K562 (cell line): Measurements from ENCODE around the gene LHPP. TPM values are rescaled to one million over a fixed set of nuclear protein-coding genes. Genes with fewer than 3 reads are reported as not detected.

Experiments used
- ATAC-seq: fragments of 200-7000 bp; cut with Tn5 transposase; 3 replicates; pipeline ENCODE4 v1.9.1; 2020; ENCODE audit warnings: moderate library complexity
- BruUV-seq: library from RNA; stranded (reverse); fragments of 400-500 nt; replicated peaks from 2 replicates; lab custom pipeline; 2021; lab: Mats Ljungman, UMichigan
- CTCF ChIA-PET: fragments of 300-600 bp; formaldehyde crosslinking; extraction: SDS; loops from one replicate; lab custom pipeline; 2021; ENCODE audit warnings: low intra/inter-chr PET ratio; lab: Yijun Ruan, JAX
- POLR2A ChIA-PET: fragments of 300-600, 350-650 bp; sonication (Branson Sonifier 250); formaldehyde crosslinking; extraction: SDS; loops from one replicate; lab custom pipeline; 2021; ENCODE audit warnings: antibody characterized with exemption, inconsistent platforms; lab: Yijun Ruan, JAX
- DNase-seq, 4 experiments: peaks; one replicate each; pipeline versions ENCODE4 v3.0.0 to v3.0.0-alpha.2; 2011 to 2018; ENCODE audit warnings: low spot score in 3 of 4, mixed read lengths in 3 of 4; ENCODE audit errors: extremely low read depth in 1 of 4
- FAIRE-seq: peaks from 2 replicates; lab custom pipeline; 2011; peaks lifted over from hg19 to GRCh38; lab: Jason Lieb, UNC
- H2AFZ ChIP-seq: 2 replicates; pipeline ENCODE4 v1.6.0; 2011; ENCODE audit warnings: low read depth, low read length, control low read depth, inconsistent platforms
- H3K27ac ChIP-seq: fragments of 200-600 bp; 3 replicates; pipeline ENCODE4 v1.8.0; 2011; ENCODE audit warnings: low read depth, mild to moderate bottlenecking, control low read depth, inconsistent platforms, low read length, moderate library complexity, mixed read lengths; ENCODE audit errors: extremely low read depth
- H3K27me3 ChIP-seq, 2 experiments: fragments of 300-600 bp in 1 of 2; 2 replicates in 1 of 2; 3 replicates in 1 of 2; pipeline versions ENCODE4 v1.6.0 to v1.8.0; 2011; ENCODE audit warnings: inconsistent platforms in 2 of 2, low read length in 2 of 2, mild to moderate bottlenecking in 1 of 2, mixed read lengths in 1 of 2, moderate library complexity in 1 of 2; ENCODE audit not compliant: control insufficient read depth in 2 of 2, insufficient read depth in 2 of 2
- H3K36me3 ChIP-seq: fragments of 300-600 bp; 3 replicates; pipeline ENCODE4 v1.8.0; 2011; ENCODE audit warnings: mild to moderate bottlenecking, low read length, inconsistent platforms; ENCODE audit not compliant: control insufficient read depth, insufficient read depth
- H3K4me1 ChIP-seq, 2 experiments: fragments of 200-600 bp in 1 of 2; replicated peaks in 1 of 2; 2 replicates in 1 of 2; 3 replicates in 1 of 2; pipeline versions ENCODE4 v1.5.1 to v1.8.0; 2011; ENCODE audit warnings: inconsistent platforms in 2 of 2, low read length in 2 of 2, mild to moderate bottlenecking in 1 of 2, mixed read lengths in 1 of 2, moderate library complexity in 1 of 2; ENCODE audit not compliant: control insufficient read depth in 2 of 2, insufficient read depth in 2 of 2
- H3K4me2 ChIP-seq: 2 replicates; pipeline ENCODE4 v1.6.1; 2011; ENCODE audit warnings: low read length, control low read depth, inconsistent platforms, mixed read lengths; ENCODE audit not compliant: insufficient read depth
- H3K4me3 ChIP-seq: fragments of 200-600 bp; sonication (generic), shearing (Covaris generic); 2 replicates; pipeline ENCODE4 v1.5.1; 2016; ENCODE audit warnings: control low read depth, inconsistent platforms
- H3K79me2 ChIP-seq: fragments of 200-600 bp; 3 replicates; pipeline ENCODE4 v1.8.0; 2011; ENCODE audit warnings: low read length, inconsistent platforms; ENCODE audit not compliant: control insufficient read depth, insufficient read depth
- H3K9ac ChIP-seq, 2 experiments: 2 replicates each; pipeline versions ENCODE4 v1.6.0 to v1.6.1; 2011; ENCODE audit warnings: low read depth in 2 of 2, low read length in 2 of 2, control low read depth in 1 of 2, inconsistent platforms in 1 of 2, mild to moderate bottlenecking in 1 of 2, mixed read lengths in 1 of 2; ENCODE audit not compliant: insufficient read depth in 1 of 2
- H3K9me1 ChIP-seq: one replicate; pipeline ENCODE4 v1.6.0; 2011; ENCODE audit warnings: inconsistent platforms, mild to moderate bottlenecking, low read length, moderate library complexity; ENCODE audit not compliant: control insufficient read depth, insufficient read depth
- H3K9me3 ChIP-seq: replicated peaks from 2 replicates; pipeline ENCODE4 v1.5.1; 2011; ENCODE audit warnings: low read depth, low read length, inconsistent platforms; ENCODE audit not compliant: control insufficient read depth, insufficient read depth
- H4K20me1 ChIP-seq: replicated peaks from 2 replicates; pipeline ENCODE4 v1.6.1; 2011; ENCODE audit warnings: low read length, inconsistent platforms, mixed read lengths; ENCODE audit not compliant: control insufficient read depth, insufficient read depth
- E2F3 ChIP-seq: fragments of 250-450 bp; sonication (Bioruptor Pico); IDR thresholded peaks from 2 replicates; pipeline ENCODE4 v1.4.0; 2020; ENCODE audit warnings: mild to moderate bottlenecking
- FOXP1 ChIP-seq: sonication (generic); formaldehyde crosslinking; IDR thresholded peaks from 2 replicates; pipeline ENCODE4 v1.8.0; 2022; ENCODE audit warnings: mild to moderate bottlenecking, missing genetic modification reagents
- TEAD4 ChIP-seq, 2 experiments: sonication (generic) in 1 of 2; formaldehyde crosslinking in 1 of 2; IDR thresholded peaks; 2 replicates each; pipeline versions ENCODE4 v1.6.1 to v1.8.0; 2012 to 2022; ENCODE audit warnings: borderline replicate concordance in 1 of 2, inconsistent platforms in 1 of 2, low read length in 1 of 2, mild to moderate bottlenecking in 1 of 2, missing genetic modification reagents in 1 of 2
- ZC3H4 ChIP-seq: sonication (generic); formaldehyde crosslinking; IDR thresholded peaks from 2 replicates; pipeline ENCODE4 v1.9.0; 2021; ENCODE audit warnings: missing genetic modification reagents, borderline replicate concordance
- ZNF12 ChIP-seq: sonication (generic); formaldehyde crosslinking; IDR thresholded peaks from 2 replicates; pipeline ENCODE4 v1.4.0; 2020; ENCODE audit warnings: mild to moderate bottlenecking, missing genetic modification reagents
- WGBS: fragments of 100-300 bp; shearing (Covaris generic); methylation state at CpG from one replicate; pipeline ENCODE4 v1.1.6; 2016; ENCODE audit warnings: low coverage, mixed read lengths; ENCODE audit not compliant: insufficient coverage; ENCODE audit errors: missing lambda C conversion rate; 5-methylcytosine and 5-hydroxymethylcytosine counted together
- in situ Hi-C: fragments of 300-500 bp; cut with MboI; formaldehyde crosslinking; loops from 4 replicates; pipeline ENCODE4 v1.15.0; 2018; ENCODE audit warnings: inconsistent platforms, mixed read lengths
- intact Hi-C: fragments of 100-400 bp; cut with micrococcal nuclease; formaldehyde crosslinking; loops from 2 replicates; pipeline ENCODE4 v1.14.2; 2022
- polyA plus RNA-seq, 8 experiments: library from polyadenylated mRNA; depleted of rRNA in 4 of 8; stranded (reverse) in 5 of 8; unstranded in 3 of 8; fragments of >200 nt; fragmentation: Nextera tagmentation in 2 of 8; fragmentation: Illumina TruSeq in 1 of 8; extraction: Ambion mirVana in 2 of 8; extraction: Trizol in 1 of 8; gene quantifications; 2 replicates each; pipeline versions ENCODE4 v1.2.1 to v1.2.3, GENCODE V29; 2011 to 2014; ENCODE audit warnings: inconsistent platforms in 1 of 8, missing spikeins in 1 of 8
- total RNA-seq, 7 experiments: library from RNA; depleted of rRNA in 6 of 7; stranded (reverse); fragments of >200 nt in 6 of 7; fragmentation: Illumina TruSeq in 2 of 7; extraction: Trizol in 2 of 7; gene quantifications; 2 replicates each; pipeline versions ENCODE4 v1.2.1 to v1.2.3, GENCODE V29; 2011 to 2021; ENCODE audit warnings: low replicate concordance in 1 of 7
- TF ChIP-seq, protein P1 (sequence below): fragments of 450-650 bp; IDR thresholded peaks from 2 replicates; pipeline ENCODE4 v1.6.1; 2016; ENCODE audit warnings: antibody characterized with exemption
- TF ChIP-seq, protein P2 (sequence below): fragments of 450-650 bp; IDR thresholded peaks from 2 replicates; pipeline ENCODE4 v1.6.1; 2018; ENCODE audit not compliant: partially characterized antibody

Gene LHPP
- total and polyA plus RNA-seq, 9 of the 15 experiments (the other 6 are each of a cell fraction or from before 2014, with no cell fraction given), result 0.34 to 7.4 (median 3.0) TPM

DNA sequence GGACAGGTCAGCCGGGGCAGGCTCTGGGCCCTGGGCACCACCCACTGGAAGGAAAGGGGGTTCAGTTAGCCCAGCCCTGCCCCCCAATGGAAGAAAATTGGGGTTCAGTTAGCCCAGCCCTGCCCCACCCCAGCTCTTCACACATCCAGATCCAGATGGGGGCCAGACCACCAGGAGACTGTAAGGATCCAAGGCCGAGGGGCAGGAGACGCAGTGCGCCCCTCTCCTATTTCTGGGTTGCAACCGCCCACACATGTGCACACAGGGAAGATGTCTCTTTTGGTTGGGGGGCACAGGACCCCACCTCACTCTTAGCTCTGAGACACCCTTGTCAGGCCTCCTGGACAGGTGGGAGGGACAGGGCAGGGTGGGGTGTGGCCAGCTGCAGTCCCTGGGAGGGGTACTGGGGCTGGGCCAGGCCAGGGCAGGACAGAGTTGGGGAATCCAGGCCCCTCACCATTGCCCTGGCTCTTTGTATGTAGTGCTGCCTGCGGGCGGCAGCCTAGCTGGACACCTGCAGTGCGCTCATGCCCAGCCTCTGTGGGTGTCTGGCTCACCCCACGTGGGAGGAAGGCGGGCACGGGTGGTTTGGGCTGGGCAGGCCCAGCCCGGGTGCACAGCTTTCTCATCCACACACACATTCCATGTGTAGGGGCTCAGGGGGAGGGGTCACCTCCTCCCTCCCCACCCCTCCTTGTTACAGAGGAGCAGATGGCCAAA is 141.2 kb downstream of the LHPP start:
- Histone ChIP-seq H4K20me1 (peaks cover 4% of the 10 kb centered on the region; the same call in 1 of the 2 replicates), H3K27ac (no peak overlapping the region), H3K9me3 (no peaks in the 10 kb centered on the region), H3K79me2 (no peaks in the 10 kb centered on the region), H3K27me3 (no peaks in the 10 kb centered on the region)
- intact Hi-C loops (no loop called here), in situ Hi-C loops (no loop called here)
- BruUV-seq, result no TSS peak
- no peak for ATAC-seq
- CTCF ChIA-PET, result no interaction called here
- TF ChIP-seq E2F3 (CRISPR knock-in tag) (no peak), TEAD4 (IDR thresholded peaks at IDR 0.05; ENCODE audit: low read length) (no peak), TEAD4 (CRISPR knock-in tag; IDR thresholded peaks at IDR 0.05; ENCODE audit: borderline replicate concordance) (no peak), ZNF12 (CRISPR knock-in tag) (no peak), FOXP1 (CRISPR knock-in tag) (no peak), ZC3H4 (no peak)
- TF ChIP-seq, protein P1, sequence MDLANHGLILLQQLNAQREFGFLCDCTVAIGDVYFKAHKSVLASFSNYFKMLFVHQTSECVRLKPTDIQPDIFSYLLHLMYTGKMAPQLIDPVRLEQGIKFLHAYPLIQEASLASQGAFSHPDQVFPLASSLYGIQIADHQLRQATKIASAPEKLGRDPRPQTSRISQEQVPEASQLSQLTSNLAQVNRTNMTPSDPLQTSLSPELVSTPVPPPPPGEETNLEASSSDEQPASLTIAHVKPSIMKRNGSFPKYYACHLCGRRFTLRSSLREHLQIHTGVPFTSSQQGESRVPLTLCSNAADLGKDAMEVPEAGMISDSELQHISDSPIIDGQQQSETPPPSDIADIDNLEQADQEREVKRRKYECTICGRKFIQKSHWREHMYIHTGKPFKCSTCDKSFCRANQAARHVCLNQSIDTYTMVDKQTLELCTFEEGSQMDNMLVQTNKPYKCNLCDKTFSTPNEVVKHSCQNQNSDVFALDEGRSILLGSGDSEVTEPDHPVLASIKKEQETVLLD, result no peak
- TF ChIP-seq, protein P2, sequence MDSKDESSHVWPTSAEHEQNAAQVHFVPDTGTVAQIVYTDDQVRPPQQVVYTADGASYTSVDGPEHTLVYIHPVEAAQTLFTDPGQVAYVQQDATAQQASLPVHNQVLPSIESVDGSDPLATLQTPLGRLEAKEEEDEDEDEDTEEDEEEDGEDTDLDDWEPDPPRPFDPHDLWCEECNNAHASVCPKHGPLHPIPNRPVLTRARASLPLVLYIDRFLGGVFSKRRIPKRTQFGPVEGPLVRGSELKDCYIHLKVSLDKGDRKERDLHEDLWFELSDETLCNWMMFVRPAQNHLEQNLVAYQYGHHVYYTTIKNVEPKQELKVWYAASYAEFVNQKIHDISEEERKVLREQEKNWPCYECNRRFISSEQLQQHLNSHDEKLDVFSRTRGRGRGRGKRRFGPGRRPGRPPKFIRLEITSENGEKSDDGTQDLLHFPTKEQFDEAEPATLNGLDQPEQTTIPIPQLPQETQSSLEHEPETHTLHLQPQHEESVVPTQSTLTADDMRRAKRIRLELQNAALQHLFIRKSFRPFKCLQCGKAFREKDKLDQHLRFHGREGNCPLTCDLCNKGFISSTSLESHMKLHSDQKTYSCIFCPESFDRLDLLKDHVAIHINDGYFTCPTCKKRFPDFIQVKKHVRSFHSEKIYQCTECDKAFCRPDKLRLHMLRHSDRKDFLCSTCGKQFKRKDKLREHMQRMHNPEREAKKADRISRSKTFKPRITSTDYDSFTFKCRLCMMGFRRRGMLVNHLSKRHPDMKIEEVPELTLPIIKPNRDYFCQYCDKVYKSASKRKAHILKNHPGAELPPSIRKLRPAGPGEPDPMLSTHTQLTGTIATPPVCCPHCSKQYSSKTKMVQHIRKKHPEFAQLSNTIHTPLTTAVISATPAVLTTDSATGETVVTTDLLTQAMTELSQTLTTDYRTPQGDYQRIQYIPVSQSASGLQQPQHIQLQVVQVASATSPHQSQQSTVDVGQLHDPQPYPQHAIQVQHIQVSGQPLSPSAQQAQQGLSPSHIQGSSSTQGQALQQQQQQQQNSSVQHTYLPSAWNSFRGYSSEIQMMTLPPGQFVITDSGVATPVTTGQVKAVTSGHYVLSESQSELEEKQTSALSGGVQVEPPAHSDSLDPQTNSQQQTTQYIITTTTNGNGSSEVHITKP, result no peak
- TF ChIP-seq, all 486 proteins: peak for 0
- H3K9ac ChIP-seq, result no peak overlapping the region; a peak in 1 of 4 replicates
- no peaks in the 10 kb centered on the region for H3K36me3 ChIP-seq
- H3K4me2 ChIP-seq, result no peak overlapping the region
- peaks cover 0 to 41% of the 10 kb centered on the region in 2 experiments; a peak in 2 of 5 replicates for H3K4me1 ChIP-seq
- H3K9me1 ChIP-seq, result no peaks in the 10 kb centered on the region
- DNase-seq (no peak), FAIRE-seq (no peak)
- no peak overlapping the region for H2AFZ ChIP-seq
- WGBS, result 13% methylated on average over 5 of the region's 12 CpGs
- POLR2A ChIA-PET, result interaction anchor here (0.6 to 1.9 kb wide), 2 partner anchors 10 to 154 kb away, joined by 4 to 8 read pairs; no protein-coding TSS in a partner anchor
- no peak overlapping the region for H3K4me3 ChIP-seq
